ENCODE measurements around the gene RHEBL1. TPM values are rescaled to one million over a fixed set of nuclear protein-coding genes. Genes with fewer than 3 reads are reported as not detected.

RHEBL1 gene, protein sequence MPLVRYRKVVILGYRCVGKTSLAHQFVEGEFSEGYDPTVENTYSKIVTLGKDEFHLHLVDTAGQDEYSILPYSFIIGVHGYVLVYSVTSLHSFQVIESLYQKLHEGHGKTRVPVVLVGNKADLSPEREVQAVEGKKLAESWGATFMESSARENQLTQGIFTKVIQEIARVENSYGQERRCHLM
- total RNA-seq: 0.33 and 1.3 TPM in 2 replicates

DNA sequence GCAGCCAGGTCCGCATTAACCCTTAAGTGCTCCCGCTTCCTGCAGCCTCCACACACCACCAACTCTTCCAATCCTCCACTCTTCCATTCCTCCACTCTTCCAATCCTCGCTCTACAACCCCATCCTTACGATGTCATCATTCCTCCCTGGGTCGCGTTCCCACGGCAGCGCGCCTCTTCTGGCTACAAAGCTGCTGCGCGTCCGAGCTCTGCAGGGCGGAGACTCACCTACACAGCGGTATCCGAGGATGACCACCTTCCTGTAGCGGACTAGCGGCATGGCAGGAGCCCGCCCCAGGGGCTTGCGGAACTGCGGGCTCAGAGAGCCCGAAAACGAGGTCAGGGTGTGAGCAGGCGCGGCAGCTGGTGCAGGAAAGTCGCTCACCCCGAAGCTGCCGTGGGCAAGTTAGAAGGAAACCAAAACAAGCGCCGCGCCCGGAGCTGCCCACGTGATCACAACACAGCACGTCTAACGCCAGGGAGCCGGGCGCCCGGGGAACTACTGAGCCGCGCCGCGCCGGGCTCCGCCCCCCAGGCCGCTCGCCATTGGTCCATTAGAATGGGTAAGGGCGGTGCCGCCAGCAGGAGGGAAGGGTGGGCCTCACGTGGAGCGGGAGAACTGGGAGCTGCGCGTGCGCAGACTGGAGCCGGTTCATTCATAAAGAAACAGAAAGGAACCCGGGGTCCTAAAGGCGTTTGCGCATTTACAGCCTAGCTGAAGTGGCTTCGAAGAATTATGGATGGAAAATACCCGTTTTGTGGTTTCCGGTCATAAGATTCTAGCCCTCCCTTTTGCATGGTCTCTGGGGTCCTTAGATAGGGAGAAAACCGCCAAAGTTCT is at the start of gene RHEBL1:
Gene RHEBL1 (minus strand): TSS at position 473 of the 840 bp plus-strand sequence. CDS start 194 bp downstream, at position 279.

DNA sequence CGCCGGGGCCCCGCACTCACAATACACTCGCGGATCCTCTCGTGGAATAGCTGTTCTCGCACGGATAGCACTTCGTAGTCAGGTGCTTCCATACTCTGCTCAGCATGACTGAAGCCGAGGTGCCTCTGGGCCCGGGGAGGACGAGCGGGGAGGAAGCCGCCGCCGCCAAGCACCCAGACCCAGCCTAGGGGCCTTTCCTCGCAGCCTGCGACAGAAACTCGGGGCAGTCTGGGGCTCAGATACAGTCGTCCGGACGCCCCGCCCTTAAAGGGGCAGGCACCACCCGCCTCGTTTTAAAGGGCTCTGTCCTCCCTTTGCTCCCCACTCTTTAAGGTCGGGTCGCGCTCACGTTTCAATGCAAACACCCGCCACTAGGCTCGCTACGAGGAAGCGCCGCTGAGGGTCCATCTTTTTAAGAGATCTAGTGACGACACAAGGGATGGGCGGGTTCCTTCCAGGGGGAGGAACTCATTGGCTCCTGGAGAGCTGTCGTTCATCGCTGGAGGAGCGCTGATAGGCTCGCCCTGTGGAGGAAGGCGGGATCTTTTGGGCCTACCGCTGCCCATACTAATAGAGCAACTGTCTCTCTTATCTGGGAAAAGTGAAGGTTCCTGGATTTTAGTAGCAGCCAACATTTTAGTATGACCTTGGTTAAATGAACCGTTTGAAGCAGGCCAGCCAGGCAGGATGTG is 40.8 kb upstream of the RHEBL1 start, which contains the start of gene LMBR1L:
Gene LMBR1L (minus strand): TSS at position 384 of the 692 bp plus-strand sequence. CDS start 292 bp downstream, at position 92.

DNA sequence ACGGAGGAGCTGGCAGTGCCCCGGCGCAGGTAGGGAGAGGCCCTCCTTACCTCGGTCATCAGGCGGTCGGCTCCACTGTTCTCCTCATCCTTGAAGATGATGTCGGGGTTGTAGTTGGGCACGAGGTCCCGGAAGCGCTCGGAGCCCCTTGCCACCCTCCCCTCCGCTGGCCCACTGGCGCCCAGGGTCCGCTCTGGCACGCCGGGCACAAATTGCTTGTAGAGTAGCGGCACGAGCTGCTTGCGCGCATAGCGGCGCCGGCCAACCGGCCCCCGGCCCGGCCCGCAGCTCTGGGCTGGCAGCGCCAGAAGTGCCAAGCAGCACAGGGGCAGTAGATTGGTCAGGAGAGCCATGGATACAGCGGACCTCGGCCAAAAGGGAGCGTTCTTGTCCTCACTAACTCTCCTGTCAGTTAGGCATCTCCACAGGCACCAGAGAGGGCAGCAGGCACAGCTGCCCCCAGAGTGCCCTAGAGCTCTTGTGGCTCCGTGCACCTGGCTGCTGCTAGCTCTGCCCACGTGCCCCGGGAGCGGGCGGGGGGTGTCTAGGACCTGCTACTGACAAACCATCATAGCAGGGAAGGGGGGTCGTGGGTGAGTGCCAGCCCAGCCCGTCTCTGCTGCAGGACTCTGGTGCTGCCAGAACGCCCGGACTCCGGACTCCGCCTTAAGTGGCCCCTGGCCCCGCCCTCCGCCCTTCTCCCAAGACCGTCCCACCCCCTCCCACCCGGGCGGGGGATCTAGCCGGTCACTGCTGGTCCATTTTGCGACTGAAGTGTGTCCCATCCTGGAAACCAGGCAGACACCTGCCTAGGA is 24.6 kb upstream of the RHEBL1 start, which contains the start of gene DHH:
Gene DHH (minus strand): TSS at position 642 of the 815 bp plus-strand sequence. CDS start 289 bp downstream, at position 353.

DNA sequence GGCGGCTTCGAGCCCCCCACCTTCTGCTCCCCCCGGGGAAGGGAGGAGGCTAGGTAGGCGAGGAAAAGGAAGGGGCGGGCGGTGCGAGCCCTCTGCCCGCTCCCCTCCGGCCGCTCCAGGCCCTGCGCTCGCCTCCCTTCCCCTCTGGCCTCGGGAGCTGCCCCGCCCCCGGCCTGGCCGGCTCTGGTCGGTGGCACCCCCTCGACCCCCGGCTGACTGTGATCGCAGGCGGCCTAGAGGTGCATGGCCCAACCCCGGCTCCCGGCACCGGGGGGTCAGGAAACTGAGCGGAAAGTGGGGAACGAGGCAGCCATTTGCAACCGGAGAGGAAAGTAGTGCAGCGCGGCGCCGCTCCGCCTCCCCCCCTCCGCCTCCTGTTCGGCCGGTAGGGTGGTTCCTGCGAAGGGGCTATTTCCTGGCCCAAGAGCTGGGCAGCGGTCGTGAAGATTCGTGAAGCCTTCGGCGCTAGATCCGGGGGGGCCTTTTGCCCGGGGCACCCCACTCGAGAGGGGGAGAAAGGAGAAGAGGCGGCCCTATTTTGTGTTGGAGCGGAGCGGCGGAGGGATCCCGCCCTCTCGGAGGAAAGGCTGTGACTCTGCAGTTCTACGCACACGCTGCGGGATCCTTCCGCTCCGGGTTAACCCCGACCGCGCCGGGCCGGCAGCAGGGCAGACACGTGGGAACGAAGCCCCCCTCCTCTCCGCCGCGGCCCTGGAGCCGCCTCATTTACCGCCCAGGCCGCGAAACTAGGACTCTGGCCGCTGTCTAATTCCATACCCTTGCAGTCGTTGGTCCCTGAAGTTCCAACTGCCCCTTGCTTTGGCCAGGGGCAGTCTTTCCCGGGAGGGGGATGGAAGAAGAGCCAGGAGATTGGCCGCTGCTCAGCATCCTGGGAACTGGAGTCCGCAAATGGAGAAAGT is 9.3 kb downstream of the RHEBL1 start, which contains the start of gene KMT2D:
Gene KMT2D (minus strand): TSS at position 558 of the 920 bp plus-strand sequence. CDS start 5,470 bp downstream, outside the sequence.

DNA sequence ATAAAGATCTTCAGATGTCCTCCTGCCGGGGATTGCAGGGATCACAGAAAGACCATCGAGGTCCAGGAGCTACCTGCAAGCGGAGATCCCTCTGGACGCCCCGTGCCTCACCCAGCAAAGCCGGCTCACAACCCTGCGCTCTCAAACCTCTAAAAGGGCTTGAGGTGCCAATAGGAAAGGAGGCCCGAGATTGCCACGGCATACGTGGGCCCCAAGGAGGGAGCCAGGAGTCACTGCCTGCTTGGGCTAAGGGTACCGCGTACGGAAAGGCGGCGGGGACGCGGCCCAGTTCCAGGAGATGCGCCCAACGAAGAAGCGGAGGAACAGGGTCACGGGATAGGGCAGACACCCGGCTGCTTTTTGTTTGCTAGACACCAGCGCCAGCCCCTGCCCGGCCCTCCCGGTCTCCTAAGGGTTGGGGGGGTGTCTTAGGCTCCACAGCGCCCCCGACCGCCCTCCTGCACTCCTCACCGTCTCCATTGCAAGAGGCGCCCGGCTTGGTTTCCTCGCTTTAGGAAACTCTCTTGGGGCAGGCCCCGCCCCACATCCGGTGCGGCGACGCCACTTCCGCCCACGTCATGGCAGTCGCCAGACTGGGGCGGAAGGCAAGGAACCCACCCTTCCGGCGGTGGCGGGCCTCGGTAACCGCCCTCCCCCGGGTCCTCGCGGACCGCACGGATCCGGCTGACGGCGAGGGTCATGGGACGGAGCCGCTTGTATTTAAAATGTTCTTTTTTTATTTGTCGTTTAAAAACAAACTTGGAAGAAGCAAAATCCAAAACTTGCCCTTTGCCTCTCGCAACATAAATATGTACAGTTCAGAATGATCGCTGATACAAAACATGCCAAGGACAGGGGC is 51.3 kb downstream of the RHEBL1 start, which contains the start of gene PRKAG1:
Gene PRKAG1 (minus strand): TSS at position 516 of the 859 bp plus-strand sequence. CDS start 36 bp downstream, at position 480.

Other genes starting within 250 kb of the RHEBL1 start
- gene DDX23, start 217.8 kb downstream of the RHEBL1 start, total RNA-seq: 51.7 and 63.4 TPM in 2 replicates
- gene RND1, start 204.1 kb downstream of the RHEBL1 start, total RNA-seq: 3.9 TPM in 2 replicates
- gene FKBP11, start 144.5 kb downstream of the RHEBL1 start, total RNA-seq: 19.1 and 23.8 TPM in 2 replicates
- 83.0 and 115 TPM in 2 replicates for gene ARF3, start 112.5 kb downstream of the RHEBL1 start, total RNA-seq
- gene WNT10B, start 98.2 kb downstream of the RHEBL1 start, total RNA-seq: 0.10 and 0.33 TPM in 2 replicates
- gene WNT1, start 91.7 kb downstream of the RHEBL1 start, total RNA-seq: not detected in 2 replicates
- gene DDN, start 70.6 kb downstream of the RHEBL1 start, total RNA-seq: 0.19 and 0.65 TPM in 2 replicates
- 58.9 and 74.1 TPM in 2 replicates for gene PRKAG1, start 51.2 kb downstream of the RHEBL1 start, total RNA-seq
- gene KMT2D, start 9.2 kb downstream of the RHEBL1 start, total RNA-seq: 45.7 and 68.0 TPM in 2 replicates
- gene DHH, start 24.8 kb upstream of the RHEBL1 start, total RNA-seq: 1.9 and 2.3 TPM in 2 replicates
- gene LMBR1L, start 40.9 kb upstream of the RHEBL1 start, total RNA-seq: 72.9 and 91.5 TPM in 2 replicates
- 1,955 and 2,646 TPM in 2 replicates for gene TUBA1B, start 61.4 kb upstream of the RHEBL1 start, total RNA-seq
- gene TUBA1A, start 119.1 kb upstream of the RHEBL1 start, total RNA-seq: 1,351 and 1,541 TPM in 2 replicates
- gene TUBA1C, start 195.1 kb upstream of the RHEBL1 start, total RNA-seq: 577 and 800 TPM in 2 replicates
- gene PRPH, start 225.2 kb upstream of the RHEBL1 start, total RNA-seq: not detected in 2 replicates